ENCODE measurements around the gene MARS1. TPM values are rescaled to one million over a fixed set of nuclear protein-coding genes. Genes with fewer than 3 reads are reported as not detected.
"Not testable (repeated sequence)": the region's sequence is repeated elsewhere in the genome, so short reads cannot be mapped to it uniquely, and the experiment has no call there.

Gene MARS1
- total RNA-seq, 1 donor from 2014 or later, result 141 TPM

- intact Hi-C loops (cut with DNase I), result no loop called here
- ATAC-seq (no peak), DNase-seq (no peak)
- Histone ChIP-seq H3K36me3 (peaks cover 83% of the 10 kb centered on the region), H3K4me3 (no peak overlapping the region), H3K27me3 (no peaks in the 10 kb centered on the region), H3K9me3 (no peaks in the 10 kb centered on the region), H3K27ac (no peak overlapping the region), H3K4me1 (peaks cover 26% of the 10 kb centered on the region)
- TF ChIP-seq CTCF (IDR thresholded peaks at IDR 0.05), result no peak
Observed at GRCh38 chr12:57514720-57515407, 27.0 kb downstream of the MARS1 start.

DNA sequence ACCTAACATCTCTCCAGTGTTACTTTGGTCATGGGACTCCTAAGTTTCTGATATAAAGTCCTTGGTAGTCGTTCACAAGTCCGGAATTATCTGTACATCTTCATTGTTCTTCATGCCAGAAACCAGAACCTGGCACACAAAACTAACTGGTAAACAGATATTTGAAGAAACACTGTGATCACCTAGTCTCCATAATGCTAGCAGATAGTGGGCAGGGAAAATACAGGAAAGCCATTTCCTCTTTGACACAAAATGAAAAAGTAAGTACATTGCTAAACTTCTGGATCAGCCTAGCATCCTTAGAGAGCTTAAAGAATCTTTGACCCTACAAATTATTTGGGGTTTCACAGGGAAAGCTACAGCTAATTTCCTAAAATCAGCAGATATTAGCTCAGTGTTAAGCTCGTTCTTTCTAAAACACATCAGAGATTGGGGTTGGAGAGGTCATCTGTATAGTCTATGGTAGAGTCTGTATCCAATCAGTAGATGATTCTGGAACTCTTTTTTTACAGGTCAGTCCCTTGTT, 27.6 kb downstream of the MARS1 start:
- H3K36me3 ChIP-seq, result peaks cover 77% of the 10 kb centered on the region
- no peaks in the 10 kb centered on the region for H3K27me3 ChIP-seq
- no peak overlapping the region for H3K4me3 ChIP-seq
- ATAC-seq (no peak), DNase-seq (no peak)
- TF ChIP-seq CTCF (IDR thresholded peaks at IDR 0.05), result no peak
- no peak overlapping the region for H3K27ac ChIP-seq
- no peaks in the 10 kb centered on the region for H3K9me3 ChIP-seq
- intact Hi-C loops (cut with DNase I), result no loop called here
- H3K4me1 ChIP-seq, result peaks cover 26% of the 10 kb centered on the region

GRCh38 chr12:57515934-57516541, 28.2 kb downstream of the MARS1 start:
- H3K27me3 ChIP-seq, result no peaks in the 10 kb centered on the region
- peaks cover 29% of the 10 kb centered on the region for H3K4me1 ChIP-seq
- DNase-seq (no peak), ATAC-seq (no peak)
- no peak overlapping the region for H3K4me3 ChIP-seq
- no peak for TF ChIP-seq CTCF (IDR thresholded peaks at IDR 0.05)
- no peaks in the 10 kb centered on the region for H3K9me3 ChIP-seq
- H3K27ac ChIP-seq, result no peak overlapping the region
- intact Hi-C loops (cut with DNase I), result no loop called here
- H3K36me3 ChIP-seq, result peaks cover 71% of the 10 kb centered on the region

- no peaks in the 10 kb centered on the region for H3K27me3 ChIP-seq
- peaks cover 65% of the 10 kb centered on the region for H3K36me3 ChIP-seq
Observed at GRCh38 chr12:57516617-57517153, 28.8 kb downstream of the MARS1 start.

DNA sequence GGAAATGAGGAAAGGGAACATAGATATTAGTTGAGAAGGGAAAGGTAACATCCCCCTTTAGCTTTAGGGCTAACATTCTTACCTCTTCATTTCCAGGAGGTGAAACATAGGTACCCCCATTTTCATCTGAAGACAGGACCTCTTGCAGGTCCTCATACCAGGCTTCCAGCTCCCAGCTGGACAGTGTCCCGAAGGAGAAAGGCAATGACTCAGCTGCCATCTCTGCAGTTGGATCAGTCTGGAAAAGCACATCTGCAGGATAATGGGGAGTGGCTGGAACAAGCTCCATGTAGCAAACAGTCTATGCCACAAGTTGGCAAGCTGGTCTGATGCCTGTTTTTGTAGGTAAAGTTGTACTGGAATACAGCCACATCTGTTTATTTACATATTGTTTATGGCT, 29.3 kb downstream of the MARS1 start:
- peak overlapping the region; percentile 37 for H3K27ac ChIP-seq
- peaks cover 60% of the 10 kb centered on the region for H3K36me3 ChIP-seq
- intact Hi-C loops (cut with DNase I), result no loop called here
- no peak overlapping the region for H3K4me3 ChIP-seq
- peaks cover 39% of the 10 kb centered on the region for H3K4me1 ChIP-seq
- no peaks in the 10 kb centered on the region for H3K27me3 ChIP-seq
- TF ChIP-seq CTCF (IDR thresholded peaks at IDR 0.05), result no peak
- no peaks in the 10 kb centered on the region for H3K9me3 ChIP-seq
- DNase-seq (no peak), ATAC-seq (no peak)

More at GRCh38 chr12:57516617-57517153, 28.8 kb downstream of the MARS1 start:
- H3K9me3 ChIP-seq, result no peaks in the 10 kb centered on the region
- peaks cover 35% of the 10 kb centered on the region for H3K4me1 ChIP-seq
- peak overlapping the region; percentile 24 for H3K27ac ChIP-seq
- intact Hi-C loops (cut with DNase I), result no loop called here
- no peak for ATAC-seq
- DNase-seq, result no peak
- TF ChIP-seq CTCF (IDR thresholded peaks at IDR 0.05), result no peak
- no peak overlapping the region for H3K4me3 ChIP-seq

GRCh38 chr12:57517718-57518117, 29.9 kb downstream of the MARS1 start:
- peaks cover 55% of the 10 kb centered on the region for H3K36me3 ChIP-seq

More at GRCh38 chr12:57517718-57518117, 29.9 kb downstream of the MARS1 start:
- H3K9me3 ChIP-seq; DNase-seq; intact Hi-C loops (cut with DNase I); H3K27me3 ChIP-seq; ATAC-seq: not testable (repeated sequence)
- Histone ChIP-seq H3K4me3 (peak overlapping the region; percentile 94), H3K4me1 (peaks cover 39% of the 10 kb centered on the region), H3K27ac (peak overlapping the region; percentile 37)
